Caco-2 (cell line): Measurements from ENCODE around the gene ZNF277. TPM values are rescaled to one million over a fixed set of nuclear protein-coding genes. Genes with fewer than 3 reads are reported as not detected.

ENCODE experiments used
- BruUV-seq: library from RNA; stranded (reverse); fragments of 400-500 nt; replicated peaks from 2 replicates; lab custom pipeline; 2021; lab: Mats Ljungman, UMichigan
- CTCF ChIA-PET: fragments of 300-600 bp; sonication (Branson Sonifier 250); formaldehyde crosslinking; loops from one replicate; lab custom pipeline; 2022; ENCODE audit warnings: antibody characterized with exemption; lab: Charles Lee
- POLR2A ChIA-PET: fragments of 300-600 bp; sonication (Branson Sonifier 250); formaldehyde crosslinking; loops from one replicate; lab custom pipeline; 2022; ENCODE audit warnings: antibody characterized with exemption; lab: Charles Lee
- DNase-seq, 2 experiments: peaks; one replicate each; pipeline versions ENCODE4 v3.0.0 to v3.0.0-alpha.2; 2020 to 2022
- H3K27me3 ChIP-seq: replicated peaks from 2 replicates; pipeline ENCODE4 v1.6.0; 2011; ENCODE audit warnings: low read length; ENCODE audit not compliant: control insufficient read depth, insufficient read depth
- H3K36me3 ChIP-seq: 2 replicates; pipeline ENCODE4 v1.5.1; 2011; ENCODE audit warnings: low read length; ENCODE audit not compliant: control insufficient read depth, insufficient read depth
- H3K4me1 ChIP-seq: fragments of 250-450 bp; sonication (Bioruptor Pico); 2 replicates; pipeline ENCODE4 v1.5.1; 2020; ENCODE audit warnings: mild to moderate bottlenecking
- H3K4me3 ChIP-seq: 2 replicates; pipeline ENCODE4 v1.5.1; 2011; ENCODE audit warnings: low read depth, mild to moderate bottlenecking, control low read depth, low read length
- H3K9me3 ChIP-seq: fragments of 250-450 bp; sonication (Bioruptor Pico); 2 replicates; pipeline ENCODE4 v1.5.1; 2020; ENCODE audit warnings: mild to moderate bottlenecking, moderate library complexity
- H3K27ac Mint-ChIP-seq: one replicate; pipeline ENCODE4 v1.8.0; 2022; ENCODE audit warnings: mixed read lengths; ENCODE audit not compliant: unreplicated experiment
- H3K27me3 Mint-ChIP-seq: one replicate; pipeline ENCODE4 v1.8.0; 2022; ENCODE audit warnings: mixed read lengths; ENCODE audit not compliant: insufficient read depth, unreplicated experiment
- H3K36me3 Mint-ChIP-seq: one replicate; pipeline ENCODE4 v1.8.0; 2022; ENCODE audit warnings: mild to moderate bottlenecking, mixed read lengths; ENCODE audit not compliant: insufficient read depth, unreplicated experiment
- H3K4me1 Mint-ChIP-seq: one replicate; pipeline ENCODE4 v1.8.0; 2022; ENCODE audit warnings: low read depth, mixed read lengths; ENCODE audit not compliant: unreplicated experiment
- H3K4me3 Mint-ChIP-seq: one replicate; pipeline ENCODE4 v1.8.0; 2022; ENCODE audit warnings: mild to moderate bottlenecking, moderate library complexity, mixed read lengths; ENCODE audit not compliant: unreplicated experiment
- H3K9me3 Mint-ChIP-seq: one replicate; pipeline ENCODE4 v1.8.0; 2022; ENCODE audit warnings: mixed read lengths; ENCODE audit not compliant: unreplicated experiment
- CTCF ChIP-seq, 2 experiments: fragments of 200-600 bp in 1 of 2; IDR thresholded peaks; 1 replicate in 1 of 2; 2 replicates in 1 of 2; pipeline versions ENCODE4 v1.5.1 to v1.8.0; 2011 to 2022; ENCODE audit warnings: antibody characterized with exemption in 1 of 2, control low read depth in 1 of 2, inconsistent platforms in 1 of 2, low read depth in 1 of 2, low read length in 1 of 2, mild to moderate bottlenecking in 1 of 2, moderate library complexity in 1 of 2; ENCODE audit not compliant: insufficient read depth in 1 of 2, severe bottlenecking in 1 of 2, unreplicated experiment in 1 of 2
- intact Hi-C: fragments of 100-400 bp; cut with micrococcal nuclease; formaldehyde crosslinking; loops from one replicate; pipeline ENCODE4 v1.10.0; 2022; ENCODE audit not compliant: unreplicated experiment
- total RNA-seq: library from RNA; stranded (reverse); gene quantifications from 2 replicates; pipeline ENCODE4 v1.2.3, GENCODE V29; 2022

The ZNF277 gene
- total RNA-seq, 1 experiment from 2014 or later, result 22.8 TPM

GRCh38 chr7:112283382-112283910 is 77.0 kb downstream of the ZNF277 start:
- TF ChIP-seq CTCF (IDR thresholded peaks at IDR 0.05; ENCODE audit: insufficient read depth in 1 of 2, low read depth in 1 of 2, low read length in 1 of 2, severe bottlenecking in 1 of 2, unreplicated experiment in 1 of 2), result no peak
- Histone ChIP-seq H3K9me3 (no peaks in the 10 kb centered on the region), H3K36me3 (no peaks in the 10 kb centered on the region), H3K4me1 (no peaks in the 10 kb centered on the region), H3K27me3 (no peaks in the 10 kb centered on the region), H3K4me3 (no peak overlapping the region)
- Mint-ChIP-seq H3K4me1 (peaks cover 4% of the 10 kb centered on the region), H3K36me3 (peaks cover 5% of the 10 kb centered on the region), H3K27ac (no peak overlapping the region), H3K27me3 (no peaks in the 10 kb centered on the region), H3K9me3 (no peaks in the 10 kb centered on the region), H3K4me3 (no peak overlapping the region)
- DNase-seq, result no peak
- ChIA-PET CTCF (no interaction called here), POLR2A (no interaction called here)
- intact Hi-C loops, result no loop called here
- BruUV-seq, result no TSS peak

DNA sequence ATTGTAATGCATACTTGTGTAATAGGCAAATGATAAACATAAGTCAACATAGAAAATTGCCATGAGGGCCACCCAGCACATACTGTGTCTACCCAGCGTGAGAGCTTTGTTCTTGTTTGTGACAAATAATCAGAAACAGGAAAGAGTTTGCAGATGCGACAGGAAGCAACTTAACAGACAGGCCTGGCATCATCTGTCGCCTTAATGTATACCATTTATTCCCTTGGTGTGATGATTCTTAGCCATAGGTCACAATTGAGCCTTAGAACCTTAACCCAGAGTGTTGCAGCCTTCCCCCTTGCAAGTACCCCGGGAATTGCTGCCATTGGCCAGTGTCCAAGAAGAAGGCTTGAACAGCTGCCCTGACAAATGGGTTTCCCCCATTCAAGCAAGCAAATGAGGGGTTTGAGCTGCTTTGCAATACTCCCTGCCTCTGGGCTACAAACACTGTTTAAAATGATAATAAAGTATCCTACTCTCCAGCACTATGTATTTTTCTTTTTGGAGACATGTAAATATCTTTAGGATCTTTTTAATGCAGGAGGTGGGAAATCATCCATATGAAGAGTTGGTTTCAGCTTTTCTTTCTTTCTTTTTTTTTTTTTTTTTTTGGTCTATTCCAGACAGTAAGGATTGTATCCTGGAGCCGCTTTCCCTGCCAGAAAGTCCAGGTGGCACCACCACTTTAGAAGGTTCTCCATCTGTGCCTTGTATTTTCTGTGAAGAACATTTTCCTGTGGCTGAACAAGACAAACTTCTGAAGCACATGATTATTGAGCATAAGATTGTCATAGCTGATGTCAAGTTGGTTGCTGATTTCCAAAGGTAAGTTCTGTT is 80.0 kb downstream of the ZNF277 start:
- no peaks in the 10 kb centered on the region for H3K9me3 Mint-ChIP-seq
- H3K27ac Mint-ChIP-seq, result no peak overlapping the region
- no peaks in the 10 kb centered on the region for H3K36me3 ChIP-seq
- no peaks in the 10 kb centered on the region for H3K4me1 ChIP-seq
- no peak for DNase-seq
- intact Hi-C loops, result no loop called here
- no peaks in the 10 kb centered on the region for H3K4me1 Mint-ChIP-seq
- peaks cover 5% of the 10 kb centered on the region for H3K36me3 Mint-ChIP-seq
- ChIA-PET POLR2A (no interaction called here), CTCF (no interaction called here)
- no peaks in the 10 kb centered on the region for H3K9me3 ChIP-seq
- TF ChIP-seq CTCF (IDR thresholded peaks at IDR 0.05; ENCODE audit: insufficient read depth in 1 of 2, low read depth in 1 of 2, low read length in 1 of 2, severe bottlenecking in 1 of 2, unreplicated experiment in 1 of 2), result no peak
- H3K27me3 ChIP-seq, result no peaks in the 10 kb centered on the region
- no peaks in the 10 kb centered on the region for H3K27me3 Mint-ChIP-seq
- H3K4me3 Mint-ChIP-seq, result no peak overlapping the region
- H3K4me3 ChIP-seq, result no peak overlapping the region
- no TSS peak for BruUV-seq

DNA sequence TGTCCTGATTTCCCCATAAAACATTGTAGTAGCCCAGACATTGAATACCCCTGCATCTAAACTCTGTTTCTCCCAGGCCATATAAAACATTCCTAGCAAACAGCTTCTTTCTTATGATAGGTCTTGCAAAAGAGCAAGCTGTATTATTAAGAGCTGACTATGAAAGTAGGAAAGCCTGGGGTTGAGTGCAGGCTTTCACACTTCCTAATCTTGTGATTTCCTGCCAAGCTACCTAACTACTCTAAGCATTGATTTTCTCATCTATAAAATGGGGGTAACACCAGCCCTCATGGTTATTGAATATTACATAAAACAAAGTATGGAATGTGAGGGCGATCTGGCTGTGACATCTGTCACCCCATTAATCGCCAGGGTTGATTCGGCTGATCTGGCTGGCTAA is 81.8 kb downstream of the ZNF277 start:
- H3K36me3 Mint-ChIP-seq, result peaks cover 5% of the 10 kb centered on the region
- no peaks in the 10 kb centered on the region for H3K4me1 ChIP-seq
- no peak for DNase-seq
- H3K9me3 Mint-ChIP-seq, result no peaks in the 10 kb centered on the region
- intact Hi-C loops, result no loop called here
- H3K27ac Mint-ChIP-seq, result no peak overlapping the region
- H3K9me3 ChIP-seq, result no peaks in the 10 kb centered on the region
- H3K4me1 Mint-ChIP-seq, result no peaks in the 10 kb centered on the region
- H3K36me3 ChIP-seq, result no peaks in the 10 kb centered on the region
- no peak overlapping the region for H3K4me3 Mint-ChIP-seq
- H3K27me3 Mint-ChIP-seq, result no peaks in the 10 kb centered on the region
- no peak for TF ChIP-seq CTCF (IDR thresholded peaks at IDR 0.05; ENCODE audit: insufficient read depth in 1 of 2, low read depth in 1 of 2, low read length in 1 of 2, severe bottlenecking in 1 of 2, unreplicated experiment in 1 of 2)
- POLR2A ChIA-PET, result no interaction called here
- no peaks in the 10 kb centered on the region for H3K27me3 ChIP-seq
- no TSS peak for BruUV-seq
- CTCF ChIA-PET, result interaction anchor here (0.6 kb wide), 1 partner anchor 192 kb away, joined by 5 read pairs; the partner anchor contains the start of gene LSMEM1
- no peak overlapping the region for H3K4me3 ChIP-seq
